IMR-90 (cell line): ENCODE results near the gene TMEM271. TPM values are rescaled to one million over a fixed set of nuclear protein-coding genes. Genes with fewer than 3 reads are reported as not detected.

ENCODE experiments used
- ATAC-seq: fragments of 200-7000 bp; cut with Tn5 transposase; 2 replicates; pipeline ENCODE4 v1.9.1; 2020; ENCODE audit warnings: low read depth, mild to moderate bottlenecking, moderate library complexity
- BruUV-seq: library from RNA; stranded (reverse); fragments of 400-500 nt; replicated peaks from 2 replicates; lab custom pipeline; 2021; lab: Mats Ljungman, UMichigan
- CTCF ChIA-PET: fragments of 300-600 bp; formaldehyde crosslinking; extraction: SDS; loops from one replicate; lab custom pipeline; 2021; ENCODE audit warnings: antibody characterized with exemption; lab: Yijun Ruan, JAX
- POLR2A ChIA-PET: fragments of 300-600 bp; sonication (Branson Sonifier 250); formaldehyde crosslinking; loops from one replicate; lab custom pipeline; 2022; ENCODE audit warnings: antibody characterized with exemption; ENCODE audit not compliant: unreplicated experiment; lab: Charles Lee
- DNase-seq: peaks from one replicate; pipeline ENCODE4 v3.0.0; 2013
- H2AFZ ChIP-seq: replicated peaks from 2 replicates; pipeline ENCODE3; 2013; ENCODE audit warnings: low read length, mild to moderate bottlenecking; ENCODE audit not compliant: poor library complexity
- H2AK5ac ChIP-seq: 2 replicates; pipeline ENCODE4 v1.6.1; 2013; ENCODE audit warnings: low read depth, low read length, inconsistent platforms
- H2AK9ac ChIP-seq: replicated peaks from 2 replicates; pipeline ENCODE3; 2013; ENCODE audit warnings: mild to moderate bottlenecking, low read depth, low read length, moderate library complexity; ENCODE audit not compliant: poor library complexity
- H2BK120ac ChIP-seq: 2 replicates; pipeline ENCODE4 v1.6.1; 2013; ENCODE audit warnings: low read depth, low read length, inconsistent platforms
- H2BK15ac ChIP-seq: 3 replicates; pipeline ENCODE4 v1.6.1; 2013; ENCODE audit warnings: low read depth, low read length, inconsistent platforms
- H2BK20ac ChIP-seq: 2 replicates; pipeline ENCODE4 v1.6.1; 2013; ENCODE audit warnings: low read depth, mild to moderate bottlenecking, inconsistent platforms, low read length, moderate library complexity
- H2BK5ac ChIP-seq: 2 replicates; pipeline ENCODE4 v1.6.1; 2013; ENCODE audit warnings: mild to moderate bottlenecking, low read depth, low read length, inconsistent platforms; ENCODE audit not compliant: poor library complexity, severe bottlenecking
- H3K14ac ChIP-seq: replicated peaks from 2 replicates; pipeline ENCODE4 v1.6.1; 2013; ENCODE audit warnings: low read depth, low read length, inconsistent platforms
- H3K18ac ChIP-seq: 2 replicates; pipeline ENCODE4 v1.6.1; 2013; ENCODE audit warnings: low read depth, low read length, control low read depth
- H3K23ac ChIP-seq: 2 replicates; pipeline ENCODE4 v1.6.1; 2013; ENCODE audit warnings: low read depth, low read length, inconsistent platforms
- H3K27ac ChIP-seq: 2 replicates; pipeline ENCODE4 v1.5.1; 2013; ENCODE audit warnings: mild to moderate bottlenecking, control low read depth, low read length; ENCODE audit not compliant: insufficient read depth
- H3K27me3 ChIP-seq: 2 replicates; pipeline ENCODE4 v1.6.1; 2013; ENCODE audit warnings: low read length; ENCODE audit not compliant: control insufficient read depth, insufficient read depth
- H3K36me3 ChIP-seq: 2 replicates; pipeline ENCODE4 v1.6.1; 2013; ENCODE audit warnings: low read length, mixed read lengths; ENCODE audit not compliant: control insufficient read depth, insufficient read depth
- H3K4ac ChIP-seq: 2 replicates; pipeline ENCODE4 v1.6.1; 2013; ENCODE audit warnings: low read depth, low read length, inconsistent platforms
- H3K4me1 ChIP-seq: 2 replicates; pipeline ENCODE4 v1.6.1; 2013; ENCODE audit warnings: low read length, mixed read lengths; ENCODE audit not compliant: control insufficient read depth, insufficient read depth
- H3K4me2 ChIP-seq: 2 replicates; pipeline ENCODE4 v1.6.1; 2013; ENCODE audit warnings: low read depth, mild to moderate bottlenecking, control low read depth, low read length, moderate library complexity
- H3K4me3 ChIP-seq: 2 replicates; pipeline ENCODE4 v1.5.1; 2013; ENCODE audit warnings: low read depth, mild to moderate bottlenecking, control low read depth, low read length, moderate library complexity; ENCODE audit not compliant: insufficient read depth
- H3K56ac ChIP-seq: 2 replicates; pipeline ENCODE4 v1.6.1; 2013; ENCODE audit warnings: low read length, inconsistent platforms; ENCODE audit not compliant: insufficient read depth; ENCODE audit errors: extremely low read depth
- H3K79me1 ChIP-seq, 2 experiments: 2 replicates each; pipeline ENCODE4 v1.6.1; 2013; ENCODE audit warnings: low read length in 2 of 2, inconsistent platforms in 1 of 2, low read depth in 1 of 2
- H3K9ac ChIP-seq: 2 replicates; pipeline ENCODE4 v1.6.1; 2013; ENCODE audit warnings: low read depth, low read length, control low read depth
- H3K9me1 ChIP-seq: 2 replicates; pipeline ENCODE4 v1.6.1; 2013; ENCODE audit warnings: low read length, inconsistent platforms; ENCODE audit not compliant: insufficient read depth
- H3K9me3 ChIP-seq: 2 replicates; pipeline ENCODE4 v1.6.1; 2013; ENCODE audit warnings: low read length; ENCODE audit not compliant: control insufficient read depth, insufficient read depth
- H4K20me1 ChIP-seq: 2 replicates; pipeline ENCODE4 v1.6.1; 2013; ENCODE audit warnings: low read length, inconsistent platforms; ENCODE audit not compliant: insufficient read depth
- H4K5ac ChIP-seq: 2 replicates; pipeline ENCODE4 v1.6.1; 2013; ENCODE audit warnings: mild to moderate bottlenecking, low read depth, low read length, control low read depth
- H4K8ac ChIP-seq, 2 experiments: 2 replicates each; pipeline ENCODE4 v1.6.1; 2013; ENCODE audit warnings: low read depth in 2 of 2, low read length in 2 of 2, control low read depth in 1 of 2, inconsistent platforms in 1 of 2
- H4K91ac ChIP-seq: 2 replicates; pipeline ENCODE4 v1.6.1; 2013; ENCODE audit warnings: low read depth, low read length, inconsistent platforms; ENCODE audit not compliant: insufficient read depth
- CHD1 ChIP-seq: IDR thresholded peaks from 2 replicates; pipeline ENCODE4 v1.6.1; 2012; ENCODE audit warnings: low read depth, low read length, improper control_type of control experiment
- MAZ ChIP-seq: IDR thresholded peaks from 2 replicates; pipeline ENCODE4 v1.6.1; 2012; ENCODE audit warnings: low read depth, mild to moderate bottlenecking, low read length, improper control_type of control experiment, moderate library complexity, borderline replicate concordance
- WGBS, 2 experiments: methylation state at CpG; one replicate each; pipeline versions ENCODE4 v1.1.5 to v1.1.7; 2013; ENCODE audit warnings: missing lambda C conversion rate in 2 of 2; ENCODE audit not compliant: insufficient read length in 1 of 2; ENCODE audit errors: extremely low coverage in 2 of 2; 5-methylcytosine and 5-hydroxymethylcytosine counted together
- dilution Hi-C: fragments of 300-500 bp; cut with HindIII; formaldehyde crosslinking; loops from one replicate; pipeline ENCODE4 v1.14.3; 2018; ENCODE audit warnings: low sequenced_read_pairs; ENCODE audit not compliant: unreplicated experiment
- in situ Hi-C: fragments of 300-500 bp; cut with MboI; formaldehyde crosslinking; loops from 3 replicates; pipeline ENCODE4 v1.14.3; 2019; ENCODE audit warnings: low sequenced_read_pairs, inconsistent platforms, mixed read lengths
- intact Hi-C: fragments of 100-400 bp; cut with micrococcal nuclease; formaldehyde crosslinking; loops from 2 replicates; pipeline ENCODE4 v1.10.0; 2022
- polyA plus RNA-seq, 3 experiments: library from polyadenylated mRNA; depleted of rRNA; stranded (reverse); fragments of >200 nt; gene quantifications; 2 replicates each; pipeline ENCODE4 v1.2.3, GENCODE V29; 2012; ENCODE audit warnings: low replicate concordance in 1 of 3
- total RNA-seq: library from RNA; depleted of rRNA; stranded (reverse); fragments of >200 nt; gene quantifications from 2 replicates; pipeline ENCODE4 v1.2.3, GENCODE V29; 2012

TMEM271 gene
- total and polyA plus RNA-seq, 2 of the 4 experiments (the other 2 are of a cell fraction), result not detected

- BruUV-seq, result no TSS peak
- no peak overlapping the region for H3K4ac ChIP-seq
- H3K9me1 ChIP-seq, result no peaks in the 10 kb centered on the region
- no peaks in the 10 kb centered on the region; the same call in 1 of the 2 replicates for H3K27me3 ChIP-seq
- no peak overlapping the region for H2AK5ac ChIP-seq
- H3K27ac ChIP-seq, result no peak overlapping the region
- dilution Hi-C loops (no loop called here), intact Hi-C loops (no loop called here), in situ Hi-C loops (no loop called here)
- H3K4me3 ChIP-seq, result no peak overlapping the region
- no peak overlapping the region for H2BK15ac ChIP-seq
- peaks cover 3% of the 10 kb centered on the region; the same call in 1 of the 2 replicates for H3K9me3 ChIP-seq
- ChIA-PET CTCF (no interaction called here), POLR2A (no interaction called here)
- no peak; the same call in 1 of the 2 replicates for ATAC-seq
- H2AFZ ChIP-seq, result no peak overlapping the region
- H4K8ac ChIP-seq, result no peak overlapping the region
- H3K36me3 ChIP-seq, result no peaks in the 10 kb centered on the region
- no peak overlapping the region for H3K56ac ChIP-seq
- no peaks in the 10 kb centered on the region for H3K4me1 ChIP-seq
- H3K23ac ChIP-seq, result no peak overlapping the region
- H3K4me2 ChIP-seq, result no peak overlapping the region
- 10% methylated on average over 2 of the region's 2 CpGs; no CpG with 5 or more reads in 1 of the 2 experiments for WGBS, 2 experiments
- no peak overlapping the region for H4K91ac ChIP-seq
- H2AK9ac ChIP-seq, result no peak overlapping the region
- no peak overlapping the region for H2BK20ac ChIP-seq
- H2BK120ac ChIP-seq, result no peak overlapping the region
- no peak overlapping the region for H3K14ac ChIP-seq
- H4K20me1 ChIP-seq, result peaks cover 3% of the 10 kb centered on the region; the same call in 1 of the 2 replicates
- H3K18ac ChIP-seq, result no peak overlapping the region
- no peaks in the 10 kb centered on the region for H3K79me1 ChIP-seq
- H3K9ac ChIP-seq, result no peak overlapping the region
- TF ChIP-seq MAZ (no peak), CHD1 (no peak)
- H2BK5ac ChIP-seq, result no peak overlapping the region
- no peak overlapping the region for H4K5ac ChIP-seq
- peak; percentile 5 for DNase-seq
Observed at GRCh38 chr4:566508-567295, 9.4 kb downstream of the TMEM271 start.
